Esophagus squamous epithelium (tissue), 4 donors: ENCODE data around the gene SPATA31E1.
"Not testable (repeated sequence)": the region's sequence is repeated elsewhere in the genome, so short reads cannot be mapped to it uniquely, and the experiment has no call there.

ENCODE experiments used
- POLR2A ChIP-seq, 4 donors: fragments of 450-650 bp; IDR thresholded peaks; one replicate each; pipeline ENCODE4 v1.6.1; 2017; ENCODE audit warnings: antibody characterized with exemption in 4 of 4, mild to moderate bottlenecking in 4 of 4, moderate library complexity in 3 of 4
- TF ChIP-seq, protein P1 (sequence below), 6 experiments: fragments of 450-650 bp in 4 of 6; fragments of 200-600 bp in 2 of 6; sonication (generic) in 2 of 6; IDR thresholded peaks; one replicate each; pipeline ENCODE4 v1.5.1; 2016 to 2019; ENCODE audit warnings: antibody characterized with exemption in 6 of 6, mild to moderate bottlenecking in 4 of 6, moderate library complexity in 4 of 6

DNA sequence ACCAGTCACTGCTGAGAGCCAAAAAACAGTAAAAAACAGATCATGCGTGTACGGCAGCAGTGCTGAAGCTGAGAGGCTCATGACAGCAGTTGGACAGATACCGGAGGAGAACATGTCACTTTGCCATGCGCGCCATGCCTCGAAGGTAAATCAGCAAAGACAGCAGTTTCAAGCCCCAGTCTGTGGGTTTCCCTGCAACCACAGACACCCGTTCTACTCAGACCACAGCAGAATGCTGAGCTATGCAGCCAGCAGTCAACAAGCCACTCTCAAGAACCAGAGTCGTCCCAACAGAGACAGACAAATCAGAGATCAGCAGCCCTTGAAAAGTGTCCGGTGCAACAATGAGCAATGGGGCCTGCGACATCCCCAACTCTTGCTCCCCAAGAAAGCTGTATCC lies 40.3 kb downstream of the SPATA31E1 start:
- TF ChIP-seq, protein P1, sequence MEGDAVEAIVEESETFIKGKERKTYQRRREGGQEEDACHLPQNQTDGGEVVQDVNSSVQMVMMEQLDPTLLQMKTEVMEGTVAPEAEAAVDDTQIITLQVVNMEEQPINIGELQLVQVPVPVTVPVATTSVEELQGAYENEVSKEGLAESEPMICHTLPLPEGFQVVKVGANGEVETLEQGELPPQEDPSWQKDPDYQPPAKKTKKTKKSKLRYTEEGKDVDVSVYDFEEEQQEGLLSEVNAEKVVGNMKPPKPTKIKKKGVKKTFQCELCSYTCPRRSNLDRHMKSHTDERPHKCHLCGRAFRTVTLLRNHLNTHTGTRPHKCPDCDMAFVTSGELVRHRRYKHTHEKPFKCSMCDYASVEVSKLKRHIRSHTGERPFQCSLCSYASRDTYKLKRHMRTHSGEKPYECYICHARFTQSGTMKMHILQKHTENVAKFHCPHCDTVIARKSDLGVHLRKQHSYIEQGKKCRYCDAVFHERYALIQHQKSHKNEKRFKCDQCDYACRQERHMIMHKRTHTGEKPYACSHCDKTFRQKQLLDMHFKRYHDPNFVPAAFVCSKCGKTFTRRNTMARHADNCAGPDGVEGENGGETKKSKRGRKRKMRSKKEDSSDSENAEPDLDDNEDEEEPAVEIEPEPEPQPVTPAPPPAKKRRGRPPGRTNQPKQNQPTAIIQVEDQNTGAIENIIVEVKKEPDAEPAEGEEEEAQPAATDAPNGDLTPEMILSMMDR (IDR thresholded peaks at IDR 0.05) = not testable (repeated sequence)
- not testable (repeated sequence) for TF ChIP-seq POLR2A (IDR thresholded peaks at IDR 0.05)
